Natural killer cell (primary cell): Measurements from ENCODE around the gene SMPD2. TPM values are rescaled to one million over a fixed set of nuclear protein-coding genes. Genes with fewer than 3 reads are reported as not detected.
A peak's percentile ranks its signal among the peaks of the same experiment; 100 is the strongest.

Experiments used
- ATAC-seq, 3 donors: fragments of 150-1000 bp in 2 of 3; fragments of 200-7000 bp in 1 of 3; cut with Tn5 transposase; 1 replicate in 1 of 3; 2 replicates in 2 of 3; pipeline ENCODE4 v1.10.0; 2021; ENCODE audit warnings: mild to moderate bottlenecking in 2 of 3, moderate library complexity in 2 of 3
- DNase-seq, 2 donors: peaks; one replicate each; pipeline versions ENCODE4 v3.0.0 to v3.0.0-alpha.2; 2013 to 2021; ENCODE audit warnings: mixed read lengths in 1 of 2
- H3K27ac ChIP-seq: one replicate; pipeline ENCODE4 v1.5.1; 2013; ENCODE audit warnings: mild to moderate bottlenecking, low read length
- H3K27me3 ChIP-seq: one replicate; pipeline ENCODE4 v1.6.1; 2013; ENCODE audit warnings: low read length; ENCODE audit not compliant: control insufficient read depth, insufficient read depth
- H3K36me3 ChIP-seq: one replicate; pipeline ENCODE4 v1.6.1; 2013; ENCODE audit warnings: low read length; ENCODE audit not compliant: control insufficient read depth, insufficient read depth
- H3K4me1 ChIP-seq: one replicate; pipeline ENCODE4 v1.6.1; 2013; ENCODE audit warnings: low read length; ENCODE audit not compliant: control insufficient read depth, insufficient read depth
- H3K4me3 ChIP-seq: one replicate; pipeline ENCODE4 v1.5.1; 2013; ENCODE audit warnings: low read length
- H3K9me3 ChIP-seq: one replicate; pipeline ENCODE4 v1.6.1; 2013; ENCODE audit warnings: low read length; ENCODE audit not compliant: control insufficient read depth, insufficient read depth
- H3K27ac Mint-ChIP-seq, 2 donors: one replicate each; pipeline ENCODE4 v1.8.0; 2022; ENCODE audit warnings: mild to moderate bottlenecking in 2 of 2, mixed read lengths in 2 of 2, moderate library complexity in 1 of 2
- H3K27me3 Mint-ChIP-seq, 2 donors: one replicate each; pipeline ENCODE4 v1.8.0; 2022; ENCODE audit warnings: low read depth in 2 of 2, mixed read lengths in 2 of 2
- H3K36me3 Mint-ChIP-seq: one replicate; pipeline ENCODE4 v1.8.0; 2022; ENCODE audit warnings: mixed read lengths
- H3K4me1 Mint-ChIP-seq, 2 donors: one replicate each; pipeline ENCODE4 v1.8.0; 2022; ENCODE audit warnings: mixed read lengths in 2 of 2
- H3K4me3 Mint-ChIP-seq: one replicate; pipeline ENCODE4 v1.8.0; 2022; ENCODE audit warnings: mild to moderate bottlenecking, moderate library complexity, mixed read lengths
- H3K9me3 Mint-ChIP-seq, 2 donors: one replicate each; pipeline ENCODE4 v1.8.0; 2022; ENCODE audit warnings: mixed read lengths in 2 of 2
- CTCF ChIP-seq: fragments of 200-600 bp; IDR thresholded peaks from one replicate; pipeline ENCODE4 v1.8.0; 2022; ENCODE audit warnings: antibody characterized with exemption
- WGBS: methylation state at CpG from one replicate; pipeline ENCODE4 v1.1.7; 2013; ENCODE audit warnings: missing lambda C conversion rate; ENCODE audit not compliant: insufficient coverage; 5-methylcytosine and 5-hydroxymethylcytosine counted together
- intact Hi-C: fragments of 100-400 bp; cut with micrococcal nuclease; formaldehyde crosslinking; loops from one replicate; pipeline ENCODE4 v1.14.2; 2022
- total RNA-seq, 4 donors: library from RNA; stranded (reverse); fragments of 120-200 nt in 1 of 4; gene quantifications; one replicate each; pipeline versions ENCODE4 v1.2.3 to v1.2.4, GENCODE V29; 2013 to 2022

Gene SMPD2
- total RNA-seq, 3 donors from 2014 or later (not counting 1 experiment from before 2014, with no cell fraction given): 25.0 to 37.3 (median 29.3) TPM

GRCh38 chr6:109478841-109479624 lies 38.5 kb downstream of the SMPD2 start:
- Histone ChIP-seq H3K27ac (no peak overlapping the region), H3K27me3 (no peaks in the 10 kb centered on the region), H3K4me3 (no peak overlapping the region), H3K9me3 (no peaks in the 10 kb centered on the region), H3K36me3 (peaks cover 41% of the 10 kb centered on the region), H3K4me1 (peaks cover 40% of the 10 kb centered on the region)
- TF ChIP-seq CTCF: no peak
- peak in 1 of 2 donors; percentile 65 for DNase-seq
- peaks cover 36% of the 10 kb centered on the region for H3K36me3 Mint-ChIP-seq
- WGBS: 86% methylated on average over 5 of the region's 5 CpGs
- no peaks in the 10 kb centered on the region for H3K27me3 Mint-ChIP-seq
- peak overlapping the region; percentile 85 for H3K4me3 Mint-ChIP-seq
- intact Hi-C loops: no loop called here
- no peaks in the 10 kb centered on the region for H3K9me3 Mint-ChIP-seq
- peak overlapping the region; percentile 18 to 43 for H3K27ac Mint-ChIP-seq
- peaks cover 70 to 72% of the 10 kb centered on the region in 2 donors for H3K4me1 Mint-ChIP-seq
- no peak for ATAC-seq

- Mint-ChIP-seq H3K27ac (peak overlapping the region in 1 of 2 donors; percentile 4), H3K27me3 (no peaks in the 10 kb centered on the region)
Observed at GRCh38 chr6:109480993-109481480, 40.5 kb downstream of the SMPD2 start.

GRCh38 chr6:109482905-109483734 lies 42.6 kb downstream of the SMPD2 start, which contains the start of gene ZBTB24:
Gene ZBTB24, minus strand, starts transcription at chr6:109483219. Its CDS starts 1,193 bp downstream, at chr6:109482026.
- H3K27ac ChIP-seq: peak within 1 kb of the TSS; percentile 64
- H3K27me3 ChIP-seq: no peaks in the 10 kb centered on the region
- DNase-seq (peak; percentile 86 to 95), ATAC-seq (peak; percentile 86 to 95 (median 91))
- Mint-ChIP-seq H3K36me3 (peaks cover 21% of the 10 kb centered on the region), H3K27me3 (no peaks in the 10 kb centered on the region), H3K4me3 (peak within 1 kb of the TSS; percentile 92), H3K9me3 (no peaks in the 10 kb centered on the region), H3K4me1 (peaks cover 42 to 53% of the 10 kb centered on the region in 2 donors), H3K27ac (peak within 1 kb of the TSS; percentile 67 to 85)
- under 1% methylated on average over 79 of the region's 97 CpGs for WGBS
- no peaks in the 10 kb centered on the region for H3K9me3 ChIP-seq
- H3K4me1 ChIP-seq: peaks cover 32% of the 10 kb centered on the region
- peaks cover 13% of the 10 kb centered on the region for H3K36me3 ChIP-seq
- peak within 1 kb of the TSS; percentile 80 for H3K4me3 ChIP-seq
- no peak for TF ChIP-seq CTCF
- intact Hi-C loops: loop anchor here (1.0 to 2.0 kb wide), 3 partner anchors 24 to 101 kb away; partner anchors contain the start of genes CD164, PPIL6 and SMPD2

More at GRCh38 chr6:109480993-109481480, 40.5 kb downstream of the SMPD2 start:
- WGBS: 96% methylated on average over 7 of the region's 7 CpGs
- intact Hi-C loops: no loop called here
- ATAC-seq: no peak
- Mint-ChIP-seq H3K36me3 (peaks cover 25% of the 10 kb centered on the region), H3K9me3 (no peaks in the 10 kb centered on the region), H3K4me1 (peaks cover 58 to 67% of the 10 kb centered on the region in 2 donors), H3K4me3 (peak overlapping the region; percentile 49)
- Histone ChIP-seq H3K9me3 (no peaks in the 10 kb centered on the region), H3K4me3 (no peak overlapping the region), H3K4me1 (peaks cover 40% of the 10 kb centered on the region), H3K27ac (no peak overlapping the region), H3K27me3 (no peaks in the 10 kb centered on the region), H3K36me3 (peaks cover 25% of the 10 kb centered on the region)
- TF ChIP-seq CTCF: no peak
- no peak for DNase-seq
